Measurements from ENCODE around the gene BEX2. TPM values are rescaled to one million over a fixed set of nuclear protein-coding genes. Genes with fewer than 3 reads are reported as not detected.
"Not testable (repeated sequence)": the region's sequence is repeated elsewhere in the genome, so short reads cannot be mapped to it uniquely, and the experiment has no call there.

Gene BEX2
- 1 to 10 TPM; 8.9 to 9.0 TPM for total RNA-seq
- polyA plus RNA-seq: 68.6 TPM

- peaks cover 0 to 9% (median 2%) of the 10 kb centered on the region in 3 donors for H3K4me1 Mint-ChIP-seq
- peak within 1 kb of the TSS in 7 of 8 donors; percentile 50 to 89 (median 74) for H3K27ac Mint-ChIP-seq
- Histone ChIP-seq H3K4me1 (ENCODE audit: insufficient read depth, low read length) (peaks cover 3% of the 10 kb centered on the region), H3K36me3 (ENCODE audit: insufficient read depth, low read length) (no peaks in the 10 kb centered on the region), H3K27me3 (ENCODE audit: insufficient read depth, low read length, poor library complexity, severe bottlenecking) (no peaks in the 10 kb centered on the region), H3K27ac (ENCODE audit: low read depth, low read length) (peak within 1 kb of the TSS; percentile 51), H3K9me3 (ENCODE audit: low read length) (no peaks in the 10 kb centered on the region), H3K4me3 (ENCODE audit: low read length) (peak within 1 kb of the TSS; percentile 55)
- DNase-seq: peak; percentile 70 to 90 (median 79)
- CTCF ChIA-PET: no interaction called here
- peaks cover 0 to 2% (median 0%) of the 10 kb centered on the region in 5 donors for H3K9me3 Mint-ChIP-seq
- H3K27me3 Mint-ChIP-seq: peaks cover 0 to 2% of the 10 kb centered on the region in 2 donors
- peak within 1 kb of the TSS; percentile 77 to 90 (median 81) for H3K4me3 Mint-ChIP-seq
- POLR2A ChIA-PET: no interaction called here
- H3K36me3 Mint-ChIP-seq: peaks cover 0 to 11% (median 0%) of the 10 kb centered on the region in 3 donors
Observed at GRCh38 chrX:103310555-103311398, at the start of gene BEX2. Gene BEX2 (minus strand): TSS chrX:103310990. CDS start chrX:103309976, 1,014 bp downstream.

DNA sequence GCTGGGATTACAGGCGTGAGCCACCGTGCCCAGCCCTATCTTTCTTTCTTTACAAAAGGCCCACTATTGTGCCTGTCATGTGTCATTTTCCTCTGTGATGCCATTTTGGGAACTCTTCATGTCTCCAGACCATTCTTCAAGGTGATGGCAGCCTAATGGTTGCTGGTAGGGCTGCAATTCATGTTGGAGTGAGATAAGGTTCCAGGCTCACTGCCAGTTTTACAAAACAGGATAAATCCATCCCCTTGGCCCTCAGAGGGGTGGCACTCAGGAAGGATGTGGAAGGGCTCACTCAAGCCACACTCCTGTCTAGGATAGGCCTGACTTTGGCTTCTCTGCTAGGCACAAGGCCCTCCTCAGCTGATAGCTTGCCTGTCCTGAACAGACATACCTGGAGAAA is 49.3 kb upstream of the BEX2 start:
- ChIA-PET CTCF (no interaction called here), POLR2A (no interaction called here)
- Mint-ChIP-seq H3K9me3 (no peaks in the 10 kb centered on the region), H3K4me3 (no peak overlapping the region), H3K27me3 (peaks cover 0 to 15% of the 10 kb centered on the region in 2 donors), H3K27ac (no peak overlapping the region), H3K4me1 (peaks cover 6 to 10% (median 9%) of the 10 kb centered on the region in 3 donors), H3K36me3 (no peaks in the 10 kb centered on the region)
- DNase-seq: no peak
- Histone ChIP-seq H3K4me1 (ENCODE audit: insufficient read depth, low read length) (no peaks in the 10 kb centered on the region), H3K27me3 (ENCODE audit: insufficient read depth, low read length, poor library complexity, severe bottlenecking) (no peaks in the 10 kb centered on the region), H3K9me3 (ENCODE audit: low read length) (no peaks in the 10 kb centered on the region), H3K36me3 (ENCODE audit: insufficient read depth, low read length) (no peaks in the 10 kb centered on the region), H3K27ac (ENCODE audit: low read depth, low read length) (no peak overlapping the region), H3K4me3 (ENCODE audit: low read length) (no peak overlapping the region)

GRCh38 chrX:103359605-103360004 is 48.8 kb upstream of the BEX2 start:
- H3K9me3 Mint-ChIP-seq; POLR2A ChIA-PET; H3K9me3 ChIP-seq (ENCODE audit: low read length); H3K27me3 ChIP-seq (ENCODE audit: insufficient read depth, low read length, poor library complexity, severe bottlenecking); CTCF ChIA-PET; DNase-seq; H3K4me3 ChIP-seq (ENCODE audit: low read length); H3K36me3 Mint-ChIP-seq; H3K4me3 Mint-ChIP-seq; H3K36me3 ChIP-seq (ENCODE audit: insufficient read depth, low read length); H3K27ac ChIP-seq (ENCODE audit: low read depth, low read length); H3K4me1 ChIP-seq (ENCODE audit: insufficient read depth, low read length); H3K27ac Mint-ChIP-seq: not testable (repeated sequence)
- H3K4me1 Mint-ChIP-seq: peaks cover 6 to 10% (median 9%) of the 10 kb centered on the region in 3 donors
- H3K27me3 Mint-ChIP-seq: peaks cover 0 to 14% of the 10 kb centered on the region in 2 donors

DNA sequence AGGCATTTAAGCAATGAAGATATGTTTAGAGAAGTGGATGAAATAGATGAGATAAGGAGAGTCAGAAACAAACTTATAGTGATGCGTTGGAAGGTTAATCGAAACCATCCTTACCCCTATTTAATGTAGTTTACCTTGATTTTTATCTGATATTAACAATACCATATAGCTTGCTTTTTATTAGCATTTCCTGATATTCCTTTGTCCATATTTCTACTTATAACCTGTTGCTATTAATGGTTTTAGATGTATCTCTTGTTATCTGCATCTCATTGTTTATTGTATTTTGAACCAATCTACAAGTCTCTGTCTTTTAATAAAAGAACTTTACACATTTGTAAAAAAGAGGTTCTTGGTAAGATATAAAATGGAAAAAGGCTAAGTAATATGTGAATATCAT is 47.1 kb upstream of the BEX2 start:
- DNase-seq: no peak
- POLR2A ChIA-PET: no interaction called here

DNA sequence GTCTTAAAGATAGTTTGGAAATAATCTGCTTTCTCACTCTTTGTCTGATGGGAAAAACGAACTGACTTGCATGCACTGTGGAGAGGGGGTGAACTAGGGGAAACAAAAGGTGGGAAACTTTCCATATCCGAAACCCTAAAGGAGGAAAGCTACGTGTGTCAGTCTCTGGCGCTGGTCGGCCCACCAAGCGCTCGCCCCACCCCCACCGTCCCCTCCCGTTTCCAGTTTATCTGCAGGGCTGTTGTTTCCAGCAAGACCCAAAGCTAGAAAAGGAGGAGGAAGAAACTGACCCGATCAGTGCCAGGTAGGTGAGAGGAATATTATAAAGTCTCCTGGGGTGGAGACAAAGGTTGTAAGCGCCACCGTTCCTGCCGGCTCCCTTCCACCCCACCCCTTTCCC is 46.1 kb upstream of the BEX2 start:
- CTCF ChIA-PET: no interaction called here
- Mint-ChIP-seq H3K36me3 (no peaks in the 10 kb centered on the region), H3K27me3 (peaks cover 3 to 14% of the 10 kb centered on the region in 2 donors), H3K9me3 (no peaks in the 10 kb centered on the region), H3K4me1 (peaks cover 6 to 10% (median 9%) of the 10 kb centered on the region in 3 donors), H3K4me3 (peak overlapping the region; percentile 78 to 84 (median 80)), H3K27ac (peak overlapping the region in 1 of 8 donors; percentile 26)
- Histone ChIP-seq H3K4me1 (ENCODE audit: insufficient read depth, low read length) (no peaks in the 10 kb centered on the region), H3K9me3 (ENCODE audit: low read length) (no peaks in the 10 kb centered on the region), H3K4me3 (ENCODE audit: low read length) (no peak overlapping the region), H3K27me3 (ENCODE audit: insufficient read depth, low read length, poor library complexity, severe bottlenecking) (no peaks in the 10 kb centered on the region), H3K36me3 (ENCODE audit: insufficient read depth, low read length) (no peaks in the 10 kb centered on the region), H3K27ac (ENCODE audit: low read depth, low read length) (peak overlapping the region; percentile 9)
- POLR2A ChIA-PET: no interaction called here
- DNase-seq: no peak

More for the DNA sequence above, 47.1 kb upstream of the BEX2 start:
- H3K9me3 ChIP-seq (ENCODE audit: low read length): no peaks in the 10 kb centered on the region
- peaks cover 3 to 14% of the 10 kb centered on the region in 2 donors for H3K27me3 Mint-ChIP-seq
- CTCF ChIA-PET: no interaction called here
- H3K9me3 Mint-ChIP-seq: no peaks in the 10 kb centered on the region
- H3K36me3 ChIP-seq (ENCODE audit: insufficient read depth, low read length): no peaks in the 10 kb centered on the region
- H3K4me1 Mint-ChIP-seq: peaks cover 6 to 10% (median 9%) of the 10 kb centered on the region in 3 donors
- H3K27me3 ChIP-seq (ENCODE audit: insufficient read depth, low read length, poor library complexity, severe bottlenecking): no peaks in the 10 kb centered on the region
- no peak overlapping the region for H3K27ac ChIP-seq (ENCODE audit: low read depth, low read length)
- H3K4me1 ChIP-seq (ENCODE audit: insufficient read depth, low read length): no peaks in the 10 kb centered on the region
- H3K36me3 Mint-ChIP-seq: no peaks in the 10 kb centered on the region
- H3K4me3 ChIP-seq (ENCODE audit: low read length): no peak overlapping the region
- H3K27ac Mint-ChIP-seq: no peak overlapping the region
- no peak overlapping the region for H3K4me3 Mint-ChIP-seq

DNA sequence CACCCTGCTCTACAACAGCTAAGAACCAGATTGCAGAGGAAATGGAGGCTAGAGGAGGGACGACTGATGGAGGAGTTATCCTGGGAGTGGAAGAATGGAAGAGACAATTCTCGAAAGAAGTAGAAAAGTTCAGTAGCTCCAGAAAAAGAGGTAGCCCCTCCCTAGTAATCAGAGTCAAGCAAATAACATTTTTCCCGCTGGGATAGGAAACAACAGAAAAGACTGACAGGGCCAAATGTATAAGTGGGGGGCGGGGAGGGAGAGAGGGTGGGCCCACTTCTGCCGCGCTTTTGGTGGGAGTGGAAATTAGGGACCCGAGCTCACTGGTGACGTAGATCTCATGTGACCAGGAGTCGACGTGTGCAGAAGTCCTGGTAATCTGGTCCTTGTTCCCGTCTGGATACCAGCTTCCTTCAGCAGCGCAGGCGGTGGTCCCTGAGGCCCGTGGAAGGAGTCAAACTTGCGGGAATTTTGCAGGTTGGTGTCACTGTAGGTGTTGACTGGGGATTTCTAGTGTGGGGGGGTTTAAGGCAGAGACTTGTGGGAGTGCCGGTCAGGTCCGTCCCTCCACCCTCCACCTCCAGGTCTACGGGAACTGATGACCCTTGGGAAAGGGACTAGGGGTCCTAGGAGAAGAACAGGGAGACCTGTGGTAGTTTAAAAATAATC is 45.5 kb upstream of the BEX2 start, which contains the start of gene TCEAL9:
TCEAL9 (plus strand) TSS at position 377 of the 669 bp plus-strand sequence. CDS start 1,179 bp downstream, outside the sequence.
- peak in 1 of 5 donors; percentile 4 for DNase-seq
- H3K4me1 ChIP-seq (ENCODE audit: insufficient read depth, low read length): no peaks in the 10 kb centered on the region
- H3K4me3 Mint-ChIP-seq: peak within 1 kb of the TSS; percentile 78 to 84 (median 80)
- no peaks in the 10 kb centered on the region for H3K9me3 ChIP-seq (ENCODE audit: low read length)
- peaks cover 6 to 10% (median 9%) of the 10 kb centered on the region in 3 donors for H3K4me1 Mint-ChIP-seq
- H3K36me3 Mint-ChIP-seq: no peaks in the 10 kb centered on the region
- CTCF ChIA-PET: no interaction called here
- H3K9me3 Mint-ChIP-seq: no peaks in the 10 kb centered on the region
- H3K27ac Mint-ChIP-seq: peak within 1 kb of the TSS in 5 of 8 donors; percentile 14 to 57 (median 30)
- POLR2A ChIA-PET: no interaction called here
- no peaks in the 10 kb centered on the region for H3K36me3 ChIP-seq (ENCODE audit: insufficient read depth, low read length)
- peak within 1 kb of the TSS; percentile 9 for H3K27ac ChIP-seq (ENCODE audit: low read depth, low read length)
- H3K27me3 Mint-ChIP-seq: peaks cover 3 to 14% of the 10 kb centered on the region in 2 donors
- no peaks in the 10 kb centered on the region for H3K27me3 ChIP-seq (ENCODE audit: insufficient read depth, low read length, poor library complexity, severe bottlenecking)
- H3K4me3 ChIP-seq (ENCODE audit: low read length): peak within 1 kb of the TSS; percentile 45

DNA sequence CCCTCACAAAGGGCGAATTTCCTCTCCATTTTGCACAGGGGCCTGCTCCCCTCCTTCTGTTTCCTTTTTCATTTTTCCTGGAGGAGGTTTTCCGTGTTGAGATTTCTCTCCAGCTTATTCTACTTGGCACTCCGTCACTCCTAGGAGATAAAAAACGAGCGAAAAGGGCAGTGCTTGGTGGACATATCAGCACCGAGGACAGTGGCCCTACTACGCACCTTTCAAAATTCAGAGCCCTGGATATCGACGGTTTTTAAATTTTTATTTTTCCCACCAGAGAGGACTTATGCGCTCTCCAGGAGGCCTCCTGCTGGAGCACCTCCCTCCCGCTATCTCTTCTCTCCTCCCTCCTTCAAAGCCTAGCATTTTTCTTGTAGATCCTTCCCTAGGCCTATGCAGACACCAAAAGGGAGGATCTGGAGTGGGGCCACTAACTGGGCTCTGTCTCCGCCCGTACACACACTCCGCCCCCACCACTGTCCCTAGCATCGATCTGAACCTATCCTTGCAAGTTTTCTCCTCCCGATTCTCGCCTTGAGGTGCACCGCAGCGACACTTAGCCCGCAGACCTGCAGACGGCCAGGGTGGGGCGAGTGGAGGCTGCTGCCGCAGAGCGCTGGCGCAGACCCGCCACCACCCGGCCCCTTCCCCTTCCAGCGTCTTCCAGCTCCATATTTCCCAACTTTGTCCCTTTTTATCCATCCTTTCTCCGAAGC is 37.0 kb upstream of the BEX2 start:
- H3K9me3 ChIP-seq (ENCODE audit: low read length): no peaks in the 10 kb centered on the region
- H3K36me3 ChIP-seq (ENCODE audit: insufficient read depth, low read length): no peaks in the 10 kb centered on the region
- H3K4me3 ChIP-seq (ENCODE audit: low read length): no peak overlapping the region
- no peak overlapping the region for H3K27ac ChIP-seq (ENCODE audit: low read depth, low read length)
- peaks cover 0 to 7% (median 2%) of the 10 kb centered on the region in 3 donors for H3K4me1 Mint-ChIP-seq
- H3K4me1 ChIP-seq (ENCODE audit: insufficient read depth, low read length): no peaks in the 10 kb centered on the region
- ChIA-PET CTCF (no interaction called here), POLR2A (no interaction called here)
- H3K4me3 Mint-ChIP-seq: no peak overlapping the region
- H3K27me3 Mint-ChIP-seq: peaks cover 16 to 20% of the 10 kb centered on the region in 2 donors
- no peak for DNase-seq
- H3K36me3 Mint-ChIP-seq: no peaks in the 10 kb centered on the region
- no peak overlapping the region for H3K27ac Mint-ChIP-seq
- no peaks in the 10 kb centered on the region for H3K9me3 Mint-ChIP-seq
- no peaks in the 10 kb centered on the region for H3K27me3 ChIP-seq (ENCODE audit: insufficient read depth, low read length, poor library complexity, severe bottlenecking)
